ENCODE data around the gene RNF213. TPM values are rescaled to one million over a fixed set of nuclear protein-coding genes. Genes with fewer than 3 reads are reported as not detected.

The RNF213 gene
- polyA plus RNA-seq, 5 donors: 59.5 to 100 (median 77.9) TPM

DNA sequence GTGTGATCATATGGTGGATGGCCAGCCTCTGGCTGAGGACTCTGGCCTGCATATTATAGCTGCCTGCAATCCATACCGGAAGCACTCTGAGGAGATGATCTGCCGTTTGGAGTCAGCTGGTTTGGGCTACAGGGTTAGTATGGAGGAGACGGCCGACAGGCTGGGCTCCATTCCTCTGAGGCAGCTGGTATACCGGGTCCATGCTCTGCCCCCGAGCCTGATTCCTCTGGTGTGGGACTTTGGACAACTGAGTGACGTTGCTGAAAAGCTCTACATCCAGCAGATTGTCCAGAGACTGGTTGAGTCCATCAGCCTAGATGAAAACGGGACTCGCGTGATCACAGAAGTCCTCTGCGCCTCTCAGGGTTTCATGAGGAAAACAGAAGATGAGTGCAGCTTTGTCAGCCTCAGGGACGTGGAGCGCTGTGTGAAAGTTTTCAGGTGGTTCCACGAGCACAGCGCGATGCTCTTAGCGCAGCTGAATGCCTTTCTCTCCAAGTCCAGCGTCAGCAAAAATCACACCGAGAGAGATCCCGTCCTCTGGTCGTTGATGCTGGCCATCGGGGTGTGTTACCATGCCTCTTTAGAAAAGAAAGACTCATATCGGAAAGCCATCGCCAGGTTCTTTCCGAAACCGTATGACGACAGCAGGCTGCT, 85.3 kb downstream of the RNF213 start:
- DNase-seq: no peak

DNA sequence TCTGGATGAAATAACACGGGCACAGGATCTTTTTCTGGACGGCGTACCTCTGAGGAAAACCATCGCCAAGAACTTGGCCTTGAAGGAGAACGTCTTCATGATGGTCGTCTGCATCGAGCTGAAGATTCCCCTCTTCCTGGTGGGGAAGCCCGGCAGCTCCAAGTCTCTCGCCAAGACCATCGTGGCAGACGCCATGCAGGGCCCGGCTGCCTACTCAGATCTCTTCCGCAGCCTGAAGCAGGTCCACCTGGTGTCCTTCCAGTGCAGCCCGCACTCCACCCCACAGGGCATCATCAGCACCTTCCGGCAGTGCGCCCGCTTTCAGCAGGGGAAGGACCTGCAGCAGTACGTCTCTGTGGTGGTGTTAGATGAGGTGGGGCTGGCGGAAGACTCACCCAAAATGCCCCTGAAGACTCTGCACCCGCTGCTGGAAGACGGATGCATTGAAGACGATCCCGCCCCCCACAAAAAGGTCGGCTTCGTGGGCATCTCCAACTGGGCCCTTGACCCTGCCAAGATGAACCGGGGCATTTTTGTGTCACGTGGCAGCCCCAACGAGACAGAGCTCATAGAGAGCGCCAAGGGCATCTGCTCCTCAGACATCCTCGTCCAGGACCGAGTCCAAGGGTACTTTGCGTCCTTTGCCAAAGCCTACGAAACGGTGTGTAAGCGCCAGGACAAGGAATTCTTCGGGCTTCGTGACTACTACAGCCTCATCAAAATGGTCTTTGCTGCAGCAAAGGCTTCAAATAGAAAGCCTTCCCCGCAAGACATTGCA, 86.0 kb downstream of the RNF213 start:
- DNase-seq: no peak

DNA sequence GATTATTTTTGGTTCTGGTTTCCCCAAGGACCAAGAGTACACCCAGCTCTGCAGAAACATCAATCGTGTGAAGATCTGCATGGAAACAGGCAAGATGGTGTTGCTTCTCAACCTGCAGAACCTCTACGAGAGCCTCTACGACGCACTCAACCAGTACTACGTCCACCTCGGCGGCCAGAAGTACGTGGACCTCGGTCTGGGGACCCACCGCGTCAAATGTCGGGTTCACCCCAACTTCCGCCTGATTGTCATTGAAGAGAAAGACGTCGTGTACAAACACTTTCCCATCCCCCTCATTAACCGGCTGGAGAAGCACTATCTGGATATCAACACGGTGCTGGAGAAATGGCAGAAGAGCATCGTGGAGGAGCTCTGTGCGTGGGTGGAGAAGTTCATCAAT, 86.9 kb downstream of the RNF213 start:
- no peak for DNase-seq

DNA sequence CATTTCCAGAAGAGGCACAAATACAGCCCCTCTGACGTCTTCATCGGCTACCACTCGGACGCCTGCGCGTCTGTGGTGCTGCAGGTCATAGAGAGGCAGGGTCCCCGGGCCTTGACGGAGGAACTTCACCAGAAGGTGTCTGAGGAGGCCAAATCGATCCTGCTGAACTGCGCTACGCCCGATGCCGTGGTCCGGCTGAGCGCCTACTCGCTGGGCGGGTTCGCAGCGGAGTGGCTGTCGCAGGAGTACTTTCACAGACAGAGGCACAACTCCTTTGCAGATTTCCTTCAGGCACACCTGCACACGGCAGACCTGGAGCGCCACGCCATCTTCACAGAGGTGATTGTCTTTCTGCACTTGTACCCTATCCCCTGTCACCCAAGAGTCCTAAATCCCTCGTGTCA, 87.3 kb downstream of the RNF213 start:
- no peak for DNase-seq

DNA sequence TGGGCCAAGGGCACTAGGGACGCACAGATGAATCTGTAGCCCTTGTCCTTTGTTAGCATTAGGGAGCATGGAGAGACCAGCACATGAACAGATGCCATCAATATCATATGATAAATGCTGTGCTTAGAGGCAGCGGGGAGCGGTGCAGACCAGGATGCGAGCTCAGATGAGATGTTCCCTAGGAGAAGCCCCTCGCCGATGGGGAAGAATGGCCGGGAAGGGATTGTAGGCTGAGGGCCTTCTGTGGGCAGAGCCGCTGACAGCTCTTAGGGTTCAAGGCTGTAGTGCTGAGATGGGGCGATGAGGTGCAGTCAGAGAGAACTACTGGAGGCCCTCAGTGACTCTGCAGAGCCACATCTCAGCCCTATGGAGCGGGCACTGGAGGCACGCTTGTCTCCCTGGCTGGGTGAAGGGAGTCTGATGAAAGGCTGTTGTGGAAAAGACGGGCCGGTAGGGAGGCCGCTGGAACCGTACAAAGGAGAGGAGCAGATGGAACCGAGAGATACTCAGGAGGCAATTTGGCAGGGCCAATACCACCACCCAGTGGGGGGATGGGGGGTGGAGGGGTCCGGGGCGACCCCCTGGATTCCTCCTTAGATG, 88.0 kb downstream of the RNF213 start:
- DNase-seq: no peak

DNA sequence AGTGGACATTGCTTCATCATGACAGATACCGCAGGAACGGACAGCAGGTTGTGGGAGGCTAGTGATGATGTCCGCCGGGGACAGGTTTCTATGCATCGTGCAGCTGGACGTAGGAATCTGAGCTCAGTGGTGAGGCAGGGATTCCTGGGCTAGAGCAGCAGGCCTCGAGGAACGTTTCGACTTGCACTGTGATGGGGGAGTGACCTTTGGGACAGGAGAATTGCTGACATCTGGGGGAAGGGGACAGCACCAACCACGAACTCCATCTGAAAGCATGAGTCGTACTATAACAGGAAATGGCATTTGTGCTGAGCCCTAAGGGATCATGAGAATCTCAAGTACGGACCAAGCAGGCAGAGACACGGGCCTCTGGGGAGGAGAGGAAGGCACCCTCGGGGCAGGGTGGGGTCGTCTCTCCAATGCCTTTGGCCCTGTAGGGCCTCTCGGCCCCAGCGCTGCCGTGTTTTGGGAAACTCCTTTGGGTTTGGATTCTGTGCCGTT, 88.5 kb downstream of the RNF213 start:
- no peak for DNase-seq

DNA sequence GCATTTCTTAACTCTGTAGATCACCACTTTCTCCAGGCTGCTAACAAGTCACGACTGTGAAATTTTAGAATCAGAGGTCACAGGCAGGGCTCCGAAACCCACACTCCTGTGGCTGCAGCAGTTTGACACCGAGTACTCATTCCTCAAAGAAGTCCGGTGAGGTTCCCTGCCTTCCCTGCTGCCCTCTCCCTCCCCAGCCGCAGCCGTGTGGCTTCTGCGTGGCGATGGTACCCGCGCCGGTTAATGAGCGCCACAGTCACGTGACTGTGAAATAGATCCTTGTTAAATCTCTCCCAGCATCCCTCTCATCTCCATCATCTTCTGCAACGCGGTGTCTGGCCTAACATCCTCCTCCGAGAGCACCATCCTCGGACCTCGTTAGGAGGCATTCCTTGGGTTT, 89.1 kb downstream of the RNF213 start:
- no peak for DNase-seq

DNA sequence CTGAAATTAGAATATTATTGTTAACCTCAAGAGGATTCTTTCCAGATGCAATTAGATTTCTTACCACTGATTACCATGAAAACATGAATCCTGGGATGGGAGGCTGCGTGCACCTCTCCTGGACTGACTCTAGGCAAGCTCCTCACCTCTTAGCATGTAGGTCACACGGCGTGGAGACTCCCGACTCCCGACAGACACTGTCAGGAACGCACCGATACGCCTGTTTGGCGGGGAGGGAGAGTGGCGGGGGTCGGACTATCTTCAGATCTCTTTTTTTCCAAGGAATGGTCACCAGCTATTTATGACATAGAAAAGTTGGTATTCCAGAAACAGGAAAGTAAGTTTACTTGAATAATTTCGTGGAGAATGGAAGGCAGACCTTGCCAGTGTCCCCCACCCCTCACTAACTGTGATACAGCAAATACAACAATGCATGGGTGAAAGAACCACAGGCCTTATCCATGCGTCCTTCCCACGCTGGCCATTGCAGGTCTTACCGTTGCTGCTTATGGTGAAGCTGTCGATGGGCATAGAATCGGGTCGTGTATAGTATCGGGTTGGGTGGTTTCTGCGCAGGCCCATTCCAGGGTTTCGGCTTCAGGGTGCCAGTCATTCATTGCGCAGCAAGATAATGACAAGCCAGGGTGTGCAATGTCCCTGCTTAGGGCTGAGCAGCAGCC, 91.7 kb downstream of the RNF213 start:
- no peak for DNase-seq

DNA sequence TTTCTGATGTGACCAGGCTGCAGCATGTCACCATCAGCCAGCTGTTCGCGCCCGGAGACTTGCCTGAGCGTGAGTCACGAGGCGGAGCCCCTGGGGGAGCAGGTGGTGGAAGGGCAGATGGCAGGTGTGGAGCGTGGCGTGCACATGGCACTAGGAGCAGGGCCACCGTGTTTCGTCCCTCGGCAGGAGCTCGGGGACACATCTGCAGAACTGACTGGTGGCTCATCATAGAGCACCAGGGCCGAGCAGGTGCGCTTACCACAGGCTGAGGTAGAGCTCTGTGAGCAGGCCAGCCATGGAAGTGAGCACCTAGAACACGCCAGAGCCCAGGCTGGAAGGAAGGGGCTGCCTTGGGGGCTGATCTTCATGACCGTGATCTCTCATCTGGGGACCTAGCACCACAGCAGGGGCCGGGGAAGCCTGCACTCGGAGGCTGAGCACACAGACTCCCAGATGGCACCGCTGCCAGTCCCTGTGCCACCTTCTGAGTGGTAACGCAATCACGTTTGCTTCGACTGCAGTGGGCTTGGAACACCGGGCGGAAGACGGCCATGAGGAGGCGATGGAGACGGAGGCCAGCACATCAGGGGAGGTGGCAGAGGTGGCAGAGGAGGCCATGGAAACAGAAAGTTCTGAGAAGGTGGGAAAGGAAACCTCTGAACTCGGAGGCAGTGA, 92.5 kb downstream of the RNF213 start:
- DNase-seq: no peak

DNA sequence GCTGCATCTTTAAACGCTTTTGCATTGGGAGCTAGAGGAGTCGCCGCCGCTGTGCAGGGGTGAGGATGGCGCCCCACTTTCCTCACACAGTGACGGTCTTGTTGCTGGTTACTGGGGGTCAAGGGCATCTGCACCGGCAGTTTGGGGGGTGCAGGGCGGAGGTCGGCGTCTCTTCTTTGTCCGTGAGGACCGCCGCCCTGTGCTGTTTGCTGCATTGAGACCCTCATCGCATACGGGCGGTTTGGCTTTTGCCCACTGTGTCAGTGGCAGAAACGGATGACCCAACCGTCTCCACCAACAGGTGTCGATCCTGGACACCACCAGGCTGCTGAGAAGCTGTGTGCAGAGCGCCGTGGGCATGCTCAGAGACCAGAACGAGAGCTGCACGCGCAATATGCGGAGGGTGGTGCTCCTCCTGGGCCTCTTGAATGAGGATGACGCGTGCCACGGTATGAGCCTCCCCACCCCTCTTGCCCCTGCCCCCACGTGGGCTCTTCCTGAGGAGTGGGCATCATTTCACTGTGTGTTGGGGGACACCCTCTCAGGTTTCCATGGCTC, 93.1 kb downstream of the RNF213 start:
- DNase-seq: no peak

DNA sequence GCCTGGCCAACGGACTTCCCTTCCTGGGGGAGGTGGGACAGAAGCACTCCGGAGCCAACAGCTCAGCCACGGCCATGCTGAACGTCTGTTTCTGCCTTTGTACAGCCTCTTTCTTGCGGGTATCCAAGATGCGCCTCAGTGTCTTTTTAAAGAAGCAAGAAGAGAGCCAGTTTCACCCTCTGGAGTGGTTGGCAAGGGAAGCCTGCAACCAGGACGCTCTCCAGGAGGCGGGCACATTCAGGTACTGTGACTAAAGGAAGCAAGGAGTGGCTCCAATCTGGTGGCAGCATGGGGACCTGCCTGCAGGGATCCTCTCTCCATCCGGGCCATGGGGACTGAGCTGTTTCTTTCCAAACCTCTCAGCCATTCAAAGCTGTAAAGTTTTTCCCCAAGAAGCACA, 93.7 kb downstream of the RNF213 start:
- DNase-seq: no peak

DNA sequence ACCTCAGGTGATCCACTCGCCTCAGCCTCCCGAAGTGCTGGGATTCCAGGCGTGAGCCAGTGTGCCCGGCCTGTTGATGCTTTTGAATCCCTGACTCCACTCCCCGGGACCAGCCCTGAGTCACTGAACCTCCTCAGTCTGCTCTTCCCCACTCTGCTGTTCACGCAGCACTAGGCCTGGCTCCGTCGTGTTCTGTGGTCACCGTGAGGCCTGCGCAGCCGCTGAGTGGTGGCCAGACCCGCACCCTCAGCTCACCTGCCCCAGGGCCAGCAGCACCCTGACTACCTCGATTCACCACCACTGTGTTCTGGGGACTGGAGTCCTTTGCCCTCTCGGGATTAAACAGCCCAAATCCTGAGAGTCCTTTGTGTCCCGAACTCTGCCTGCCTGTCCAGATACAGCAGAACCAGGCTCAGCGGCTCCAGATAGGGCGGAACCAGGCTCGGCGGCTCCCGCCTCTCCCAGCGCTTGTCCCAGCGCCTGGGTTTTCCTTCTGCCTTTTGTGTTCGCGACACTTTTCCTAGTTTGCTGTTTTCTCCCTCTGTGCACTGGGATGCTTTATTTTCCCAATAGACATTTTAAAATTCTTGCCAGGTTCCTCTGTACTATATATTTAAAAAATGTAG, 95.7 kb downstream of the RNF213 start:
- DNase-seq: no peak

DNA sequence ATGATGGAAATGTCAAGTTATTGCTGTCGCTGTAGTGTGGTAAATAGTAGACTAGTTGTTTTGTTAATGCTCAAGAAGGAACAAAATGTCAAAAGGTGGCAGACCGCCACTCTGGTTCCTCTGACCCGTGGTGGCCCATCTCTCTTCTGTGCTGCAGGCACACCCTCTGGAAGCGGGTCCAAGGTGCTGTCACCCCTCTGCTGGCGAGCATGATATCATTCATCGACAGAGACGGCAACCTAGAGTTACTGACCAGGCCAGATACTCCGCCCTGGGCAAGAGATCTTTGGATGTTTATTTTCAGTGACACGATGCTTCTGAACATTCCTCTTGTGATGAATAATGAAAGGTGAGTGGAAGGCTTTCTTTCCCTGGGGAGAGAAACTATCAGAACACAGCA, 97.5 kb downstream of the RNF213 start:
- DNase-seq: no peak

DNA sequence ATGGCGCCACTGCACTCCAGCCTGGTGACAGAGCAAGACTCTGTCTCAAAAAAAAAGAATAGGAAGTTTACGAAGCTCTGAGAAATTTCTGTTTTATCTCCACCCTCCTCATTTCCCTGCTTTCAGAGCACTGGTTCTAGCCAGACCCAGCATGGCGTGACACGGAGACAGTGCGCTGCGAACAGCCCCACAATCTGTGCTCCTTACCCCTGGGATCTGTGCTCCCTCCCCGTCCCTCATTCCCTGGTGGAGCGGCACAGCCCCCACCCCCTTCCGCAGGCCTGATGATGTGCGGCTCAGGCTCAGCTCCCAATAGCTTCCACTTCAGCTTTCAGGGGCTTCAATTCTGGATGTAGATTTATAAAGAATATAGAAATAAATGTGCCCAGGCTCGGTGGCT, 98.2 kb downstream of the RNF213 start:
- no peak for DNase-seq

DNA sequence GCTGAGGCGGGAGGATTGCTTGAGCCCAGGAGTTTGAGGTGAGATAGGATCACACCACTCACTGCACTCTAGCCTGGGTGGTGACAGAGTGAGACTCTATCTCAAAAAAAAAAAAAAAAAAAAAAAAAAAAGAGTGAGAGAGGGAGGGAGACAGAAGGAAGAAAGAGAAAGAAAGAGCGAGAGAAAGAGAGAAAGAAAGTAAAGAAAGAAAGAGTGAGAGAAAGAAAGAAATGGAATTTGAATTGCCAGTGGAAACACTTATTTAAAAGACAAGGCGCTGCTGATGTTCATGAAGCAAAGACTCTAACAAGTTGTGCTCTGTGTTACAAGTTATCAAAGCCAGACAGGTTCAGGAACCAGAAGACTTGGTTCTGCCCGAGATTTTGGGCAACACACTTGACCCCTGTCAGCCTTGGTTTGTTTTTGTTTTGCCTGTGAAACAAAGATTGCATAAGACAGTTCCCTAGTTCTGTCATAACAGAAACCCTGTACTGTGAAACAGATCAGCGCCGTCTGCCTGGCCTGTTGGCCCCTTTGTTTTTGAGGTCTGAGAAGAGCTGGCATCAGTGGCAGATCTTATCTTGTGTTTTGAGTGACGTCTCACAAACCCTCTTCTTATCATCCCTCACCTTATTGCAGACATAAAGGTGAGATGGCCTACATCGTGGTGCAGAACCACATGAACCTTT, 98.9 kb downstream of the RNF213 start:
- DNase-seq: no peak

DNA sequence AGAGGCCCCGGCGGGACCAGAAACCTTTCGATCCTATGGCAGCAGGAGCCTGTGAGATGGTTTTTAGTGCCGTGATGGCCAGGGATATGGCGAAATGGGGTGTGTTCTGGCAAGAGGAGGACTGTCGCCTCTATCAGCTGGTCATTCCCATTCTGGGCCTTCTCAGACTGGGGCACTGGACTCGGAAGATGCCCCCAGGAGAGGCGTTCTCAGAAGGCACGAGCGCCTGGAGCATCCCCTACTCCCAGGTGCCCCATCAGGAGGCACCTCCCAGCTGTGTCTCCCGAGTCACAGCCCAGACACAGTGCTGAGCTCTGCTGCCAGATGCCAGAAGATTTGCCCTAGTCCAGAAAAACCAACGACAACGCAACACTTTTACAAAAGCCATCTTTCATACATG, 99.7 kb downstream of the RNF213 start:
- no peak for DNase-seq

DNA sequence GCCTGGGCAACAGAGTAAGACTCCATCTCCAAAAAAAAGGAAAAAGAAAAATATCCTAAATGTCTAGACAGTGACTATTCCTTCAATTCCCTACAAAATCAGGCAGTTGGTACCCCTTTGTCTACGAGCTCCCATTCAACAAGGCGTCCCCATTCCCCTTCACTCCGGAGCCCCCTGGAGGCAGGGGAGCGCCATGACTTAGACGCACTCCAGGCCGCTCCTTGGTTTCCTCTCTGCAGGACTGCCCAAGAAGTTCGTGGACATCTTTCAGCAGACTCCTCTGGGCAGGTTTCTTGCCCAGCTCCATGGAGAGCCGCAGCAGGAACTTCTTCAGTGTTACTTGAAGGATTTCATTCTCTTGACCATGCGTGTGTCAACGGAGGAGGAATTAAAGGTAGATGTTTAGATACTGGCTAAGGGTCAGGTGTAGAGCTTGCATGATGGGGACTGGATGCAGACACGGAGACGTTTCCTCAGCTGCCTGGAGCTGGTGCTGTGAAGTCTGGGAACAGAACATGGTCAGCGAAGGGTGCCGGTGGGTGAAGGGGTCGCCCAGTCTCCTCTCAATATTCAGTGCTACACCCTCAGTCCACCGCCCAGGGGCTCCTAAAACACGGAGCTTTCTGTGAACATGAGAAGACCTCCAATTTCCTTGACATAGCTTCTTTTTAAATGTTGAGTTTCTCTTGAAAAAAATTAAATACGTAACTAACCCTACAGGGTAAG, 101.0 kb downstream of the RNF213 start:
- DNase-seq: no peak

DNA sequence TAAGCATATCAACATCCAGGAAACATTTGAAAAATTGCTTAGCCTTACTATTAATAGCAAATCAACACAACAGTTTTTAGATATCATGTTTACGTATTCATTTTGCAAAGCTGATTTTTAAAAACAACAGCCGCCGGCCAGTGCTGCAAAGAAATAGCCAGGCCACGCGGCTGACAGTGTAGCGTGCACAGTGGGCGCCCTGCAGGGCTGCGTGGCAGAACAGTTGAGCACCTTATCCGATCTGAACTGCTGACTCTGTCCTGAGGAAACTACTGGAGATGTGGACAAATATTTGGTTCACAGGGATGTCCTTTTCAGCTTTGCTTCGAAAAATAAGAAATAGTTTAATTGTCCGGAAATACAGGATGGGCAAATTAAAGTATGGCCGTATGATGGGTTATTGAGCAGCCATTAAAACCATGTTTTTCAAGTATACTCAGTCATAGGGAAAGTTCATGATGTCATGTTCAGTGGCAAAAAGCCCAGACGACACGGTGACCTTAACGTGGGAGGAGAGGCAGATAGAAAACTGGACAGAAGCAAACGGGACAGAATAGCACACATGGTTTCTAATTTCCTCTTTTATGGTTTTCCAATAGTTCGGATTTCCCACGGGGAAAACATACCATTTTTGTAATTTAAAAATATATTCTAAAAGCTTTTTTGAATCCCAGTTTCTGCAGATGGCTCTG, 101.9 kb downstream of the RNF213 start:
- DNase-seq: peak in 1 of 2 donors; percentile 19

DNA sequence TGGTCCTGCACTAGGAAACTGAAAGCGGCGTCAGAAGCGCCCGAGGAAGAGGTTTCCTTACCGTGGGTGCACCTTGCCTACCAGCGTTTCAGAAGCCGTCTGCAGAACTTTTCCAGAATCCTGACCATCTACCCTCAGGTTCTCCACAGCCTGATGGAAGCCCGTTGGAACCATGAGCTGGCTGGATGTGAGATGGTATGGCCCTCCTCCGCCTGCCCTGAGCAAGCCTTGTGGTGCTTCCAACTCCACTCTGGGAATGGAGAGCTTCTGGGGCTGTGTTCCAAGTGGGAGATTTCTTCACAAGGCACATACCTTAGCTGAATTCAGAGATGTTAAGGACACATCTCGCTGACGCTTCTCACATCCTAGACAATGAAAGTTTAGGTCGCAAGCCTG, 102.5 kb downstream of the RNF213 start:
- no peak for DNase-seq
